ENCODE measurements around the gene SLC2A11.

DNA sequence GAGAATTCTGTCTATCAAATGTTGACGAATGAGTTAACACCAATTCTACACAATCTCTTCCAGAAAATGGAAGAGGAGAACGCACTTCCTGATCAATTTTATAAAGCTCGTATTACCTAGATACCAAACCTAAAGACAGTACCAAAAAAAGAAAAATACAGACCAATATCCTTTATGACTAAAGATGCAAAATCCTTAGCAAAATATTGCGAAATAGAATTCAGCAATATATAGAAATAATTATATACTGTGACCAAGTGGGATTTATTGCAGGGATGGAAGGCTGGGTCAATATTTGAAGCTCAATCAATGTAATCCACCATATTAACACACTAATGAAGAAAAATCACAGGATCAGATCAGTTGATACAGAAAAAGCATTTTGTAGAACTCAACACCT is 45.3 kb upstream of the SLC2A11 start:
- TF ChIP-seq, protein P1, sequence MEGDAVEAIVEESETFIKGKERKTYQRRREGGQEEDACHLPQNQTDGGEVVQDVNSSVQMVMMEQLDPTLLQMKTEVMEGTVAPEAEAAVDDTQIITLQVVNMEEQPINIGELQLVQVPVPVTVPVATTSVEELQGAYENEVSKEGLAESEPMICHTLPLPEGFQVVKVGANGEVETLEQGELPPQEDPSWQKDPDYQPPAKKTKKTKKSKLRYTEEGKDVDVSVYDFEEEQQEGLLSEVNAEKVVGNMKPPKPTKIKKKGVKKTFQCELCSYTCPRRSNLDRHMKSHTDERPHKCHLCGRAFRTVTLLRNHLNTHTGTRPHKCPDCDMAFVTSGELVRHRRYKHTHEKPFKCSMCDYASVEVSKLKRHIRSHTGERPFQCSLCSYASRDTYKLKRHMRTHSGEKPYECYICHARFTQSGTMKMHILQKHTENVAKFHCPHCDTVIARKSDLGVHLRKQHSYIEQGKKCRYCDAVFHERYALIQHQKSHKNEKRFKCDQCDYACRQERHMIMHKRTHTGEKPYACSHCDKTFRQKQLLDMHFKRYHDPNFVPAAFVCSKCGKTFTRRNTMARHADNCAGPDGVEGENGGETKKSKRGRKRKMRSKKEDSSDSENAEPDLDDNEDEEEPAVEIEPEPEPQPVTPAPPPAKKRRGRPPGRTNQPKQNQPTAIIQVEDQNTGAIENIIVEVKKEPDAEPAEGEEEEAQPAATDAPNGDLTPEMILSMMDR (IDR thresholded peaks at IDR 0.05; ENCODE audit: insufficient read depth, low read length): no peak
- TF ChIP-seq, protein P2, sequence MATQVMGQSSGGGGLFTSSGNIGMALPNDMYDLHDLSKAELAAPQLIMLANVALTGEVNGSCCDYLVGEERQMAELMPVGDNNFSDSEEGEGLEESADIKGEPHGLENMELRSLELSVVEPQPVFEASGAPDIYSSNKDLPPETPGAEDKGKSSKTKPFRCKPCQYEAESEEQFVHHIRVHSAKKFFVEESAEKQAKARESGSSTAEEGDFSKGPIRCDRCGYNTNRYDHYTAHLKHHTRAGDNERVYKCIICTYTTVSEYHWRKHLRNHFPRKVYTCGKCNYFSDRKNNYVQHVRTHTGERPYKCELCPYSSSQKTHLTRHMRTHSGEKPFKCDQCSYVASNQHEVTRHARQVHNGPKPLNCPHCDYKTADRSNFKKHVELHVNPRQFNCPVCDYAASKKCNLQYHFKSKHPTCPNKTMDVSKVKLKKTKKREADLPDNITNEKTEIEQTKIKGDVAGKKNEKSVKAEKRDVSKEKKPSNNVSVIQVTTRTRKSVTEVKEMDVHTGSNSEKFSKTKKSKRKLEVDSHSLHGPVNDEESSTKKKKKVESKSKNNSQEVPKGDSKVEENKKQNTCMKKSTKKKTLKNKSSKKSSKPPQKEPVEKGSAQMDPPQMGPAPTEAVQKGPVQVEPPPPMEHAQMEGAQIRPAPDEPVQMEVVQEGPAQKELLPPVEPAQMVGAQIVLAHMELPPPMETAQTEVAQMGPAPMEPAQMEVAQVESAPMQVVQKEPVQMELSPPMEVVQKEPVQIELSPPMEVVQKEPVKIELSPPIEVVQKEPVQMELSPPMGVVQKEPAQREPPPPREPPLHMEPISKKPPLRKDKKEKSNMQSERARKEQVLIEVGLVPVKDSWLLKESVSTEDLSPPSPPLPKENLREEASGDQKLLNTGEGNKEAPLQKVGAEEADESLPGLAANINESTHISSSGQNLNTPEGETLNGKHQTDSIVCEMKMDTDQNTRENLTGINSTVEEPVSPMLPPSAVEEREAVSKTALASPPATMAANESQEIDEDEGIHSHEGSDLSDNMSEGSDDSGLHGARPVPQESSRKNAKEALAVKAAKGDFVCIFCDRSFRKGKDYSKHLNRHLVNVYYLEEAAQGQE (IDR thresholded peaks at IDR 0.05; ENCODE audit: insufficient replicate concordance, low read depth): no peak
- TF ChIP-seq POLR2AphosphoS5 (IDR thresholded peaks at IDR 0.05; ENCODE audit: low read depth): no peak
- no peak for TF ChIP-seq SPI1 (IDR thresholded peaks at IDR 0.05; ENCODE audit: borderline replicate concordance, low read depth)
